Central memory CD8-positive, alpha-beta T cell (primary cell): ENCODE results near the gene BRD4.

ENCODE experiments used
- ATAC-seq: fragments of 150-1000 bp; cut with Tn5 transposase; replicated peaks from 2 replicates; pipeline ENCODE4 v1.10.0; 2022; ENCODE audit warnings: mild to moderate bottlenecking, moderate FRiP score, moderate number of reproducible peaks; ENCODE audit not compliant: poor library complexity, severe bottlenecking; ENCODE audit errors: extremely low read depth
- DNase-seq, 2 donors: peaks; one replicate each; pipeline ENCODE4 v3.0.0; 2021; ENCODE audit warnings: low spot score in 2 of 2
- H3K27ac Mint-ChIP-seq: one replicate; pipeline ENCODE4 v1.8.0; 2022; ENCODE audit warnings: low read depth, mild to moderate bottlenecking, moderate library complexity, mixed read lengths
- H3K27me3 Mint-ChIP-seq: one replicate; pipeline ENCODE4 v1.8.0; 2022; ENCODE audit warnings: mixed read lengths
- H3K36me3 Mint-ChIP-seq: one replicate; pipeline ENCODE4 v1.8.0; 2022; ENCODE audit warnings: mild to moderate bottlenecking, moderate library complexity, mixed read lengths; ENCODE audit not compliant: insufficient read depth
- H3K4me1 Mint-ChIP-seq: one replicate; pipeline ENCODE4 v1.8.0; 2022; ENCODE audit warnings: mixed read lengths
- H3K4me3 Mint-ChIP-seq: one replicate; pipeline ENCODE4 v1.8.0; 2022; ENCODE audit warnings: mild to moderate bottlenecking, moderate library complexity, mixed read lengths
- H3K9me3 Mint-ChIP-seq: one replicate; pipeline ENCODE4 v1.8.0; 2022; ENCODE audit warnings: mixed read lengths

Gene BRD4

DNA sequence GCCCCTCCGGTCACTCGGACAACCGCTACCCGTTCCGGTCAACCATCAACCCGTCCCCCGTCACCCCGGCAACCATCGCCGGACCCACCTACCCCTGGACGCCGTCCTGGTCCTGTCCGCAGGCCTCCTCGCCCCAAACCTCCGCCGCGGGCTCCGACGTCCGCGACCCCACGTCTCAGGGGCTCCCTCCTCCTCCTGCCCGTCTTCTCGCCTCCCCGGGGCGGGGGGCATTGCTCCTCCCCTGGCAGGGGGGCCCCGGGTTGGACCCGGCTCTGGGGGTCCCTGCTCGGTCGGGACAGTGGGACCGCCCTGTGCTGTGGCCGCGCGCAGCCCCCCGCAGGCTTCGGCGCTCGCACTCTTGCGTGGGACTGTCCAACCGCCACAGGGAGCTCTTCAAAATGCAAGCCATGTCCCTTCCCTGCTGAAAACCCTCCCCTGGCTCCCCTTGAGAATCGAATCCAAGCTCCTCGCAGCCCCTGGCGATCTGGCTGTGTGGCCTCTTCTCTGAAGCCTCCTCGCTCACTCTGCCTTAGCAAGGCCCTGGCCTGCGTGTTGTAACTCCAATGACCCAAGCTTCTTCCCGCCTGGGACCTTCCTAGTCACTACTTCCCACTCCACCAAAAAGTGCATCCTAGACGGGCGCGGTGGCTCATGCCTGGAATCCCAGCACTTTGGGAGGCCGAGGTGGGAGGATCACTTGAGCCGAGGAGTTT lies 108.5 kb downstream of the BRD4 start:
- DNase-seq: no peak
- Mint-ChIP-seq H3K4me1 (peaks cover 17% of the 10 kb centered on the region), H3K27ac (no peak overlapping the region), H3K9me3 (no peaks in the 10 kb centered on the region), H3K36me3 (peaks cover 2% of the 10 kb centered on the region), H3K4me3 (peak overlapping the region; percentile 78), H3K27me3 (peaks cover 63% of the 10 kb centered on the region)
- ATAC-seq: no peak

DNA sequence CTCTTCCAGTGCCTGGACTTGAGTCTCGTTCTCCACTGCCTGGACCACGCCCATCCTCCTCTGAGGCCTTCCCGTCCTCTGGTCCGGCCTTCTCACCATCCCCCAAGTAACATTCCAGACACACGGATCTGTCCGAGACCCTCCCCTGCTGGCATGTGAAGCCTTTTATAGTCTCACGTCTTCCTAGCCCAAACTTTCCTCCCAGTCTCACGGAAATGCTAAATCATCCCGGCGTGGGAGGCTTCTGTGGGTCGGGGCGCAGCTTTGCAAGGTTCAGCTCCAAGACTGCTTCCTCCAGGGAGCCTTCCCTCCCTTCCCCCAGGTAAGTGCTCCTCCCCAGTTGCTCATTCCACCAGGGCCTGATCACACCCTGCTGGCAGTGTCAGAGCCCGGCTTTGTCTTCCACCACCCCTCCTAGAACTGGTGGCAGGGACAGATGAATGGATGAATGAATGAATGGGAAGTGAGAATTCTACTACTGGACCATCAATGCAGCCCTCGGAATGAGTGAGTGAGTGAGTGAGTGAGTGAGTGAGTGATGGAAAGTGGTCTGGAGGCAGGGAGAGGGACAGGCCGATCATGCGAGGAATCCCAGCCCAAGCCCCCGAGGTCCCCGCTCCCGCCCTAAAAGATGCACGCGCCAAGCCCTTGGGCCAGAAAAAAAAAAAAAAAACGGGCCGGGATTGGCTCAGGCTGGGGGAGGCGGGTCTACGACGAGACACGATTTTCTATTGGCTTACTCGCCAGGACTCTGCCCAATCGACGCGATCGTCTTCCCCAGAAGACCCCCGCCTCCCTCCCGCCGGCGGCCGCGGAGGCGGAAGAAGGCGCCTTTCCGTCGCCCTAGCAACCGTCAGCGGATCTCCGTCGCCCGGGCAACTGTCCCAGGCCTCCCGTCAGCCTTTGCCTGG lies 109.3 kb downstream of the BRD4 start:
- Mint-ChIP-seq H3K4me3 (peak overlapping the region; percentile 78), H3K27ac (no peak overlapping the region), H3K27me3 (peaks cover 63% of the 10 kb centered on the region), H3K9me3 (no peaks in the 10 kb centered on the region), H3K4me1 (peaks cover 17% of the 10 kb centered on the region), H3K36me3 (peaks cover 2% of the 10 kb centered on the region)
- ATAC-seq: peak; percentile 90
- DNase-seq: peak; percentile 35 to 52

DNA sequence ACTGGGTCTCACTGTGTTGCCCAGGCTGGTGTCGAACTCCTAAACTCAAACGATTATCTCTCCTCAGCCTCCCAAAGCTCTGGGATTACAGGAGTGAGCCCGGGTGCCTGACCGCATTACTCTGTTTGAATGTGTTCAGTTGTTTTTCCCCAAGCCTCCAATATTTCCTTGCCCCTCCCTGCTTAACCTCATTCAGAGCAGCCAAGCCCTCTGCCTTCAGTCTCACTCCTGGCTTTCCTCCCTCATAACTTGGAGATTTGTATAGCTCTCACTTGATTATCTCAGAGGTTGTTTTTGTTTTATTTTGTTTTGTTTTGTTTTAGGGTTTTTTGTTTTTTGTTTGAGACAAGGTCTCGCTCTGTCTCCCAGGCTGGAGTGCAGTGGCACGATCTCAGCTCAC lies 111.5 kb downstream of the BRD4 start:
- Mint-ChIP-seq H3K36me3 (peaks cover 2% of the 10 kb centered on the region), H3K27me3 (peaks cover 53% of the 10 kb centered on the region), H3K9me3 (no peaks in the 10 kb centered on the region), H3K27ac (no peak overlapping the region), H3K4me1 (peaks cover 17% of the 10 kb centered on the region), H3K4me3 (no peak overlapping the region)
- DNase-seq: no peak
- no peak for ATAC-seq

DNA sequence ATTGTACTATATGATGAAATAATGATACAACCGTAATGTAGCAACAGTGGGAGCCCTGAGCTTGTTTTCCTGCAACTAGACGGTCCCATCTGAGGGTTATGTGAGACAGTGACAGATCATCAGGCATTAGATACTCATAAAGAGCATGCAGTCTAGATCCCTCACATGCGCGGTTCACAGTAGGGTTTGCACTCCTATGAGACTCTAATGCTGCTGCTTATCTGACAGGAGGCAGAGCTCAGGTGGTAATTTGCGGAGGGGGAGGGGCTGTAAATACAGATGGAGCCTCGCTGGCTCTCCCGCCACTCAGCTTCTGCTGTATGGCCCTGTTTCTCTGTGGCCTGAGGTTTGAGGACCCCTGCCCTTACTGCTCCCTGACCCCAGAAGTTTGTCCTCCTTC lies 113.8 kb downstream of the BRD4 start:
- Mint-ChIP-seq H3K27me3 (peaks cover 43% of the 10 kb centered on the region), H3K4me3 (no peak overlapping the region), H3K27ac (no peak overlapping the region), H3K4me1 (peaks cover 11% of the 10 kb centered on the region), H3K36me3 (peaks cover 1% of the 10 kb centered on the region), H3K9me3 (no peaks in the 10 kb centered on the region)
- no peak for ATAC-seq
- no peak for DNase-seq

DNA sequence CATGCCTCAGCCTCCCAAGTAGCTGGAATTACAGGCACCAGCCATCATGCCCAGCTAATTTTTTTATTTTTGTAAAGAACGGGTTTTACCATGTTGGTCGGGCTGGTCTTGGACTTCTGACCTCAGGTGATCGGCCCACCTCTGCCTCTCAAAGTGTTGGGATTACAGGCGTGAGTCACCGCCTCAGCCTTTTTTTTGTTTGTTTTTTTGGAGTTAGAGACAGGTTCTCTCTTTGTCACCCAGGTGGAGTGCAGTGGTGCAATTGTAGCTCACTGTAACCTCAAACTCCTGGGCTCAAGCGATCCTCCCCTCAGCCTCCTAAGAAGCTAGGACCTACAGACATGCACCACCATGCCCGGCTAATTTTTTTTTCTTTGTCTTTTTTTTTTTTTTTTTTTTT lies 116.0 kb downstream of the BRD4 start:
- Mint-ChIP-seq H3K27me3 (peaks cover 21% of the 10 kb centered on the region), H3K36me3 (peaks cover 1% of the 10 kb centered on the region), H3K4me3 (no peak overlapping the region), H3K27ac (no peak overlapping the region), H3K4me1 (no peaks in the 10 kb centered on the region), H3K9me3 (no peaks in the 10 kb centered on the region)
- DNase-seq (no peak), ATAC-seq (no peak)

DNA sequence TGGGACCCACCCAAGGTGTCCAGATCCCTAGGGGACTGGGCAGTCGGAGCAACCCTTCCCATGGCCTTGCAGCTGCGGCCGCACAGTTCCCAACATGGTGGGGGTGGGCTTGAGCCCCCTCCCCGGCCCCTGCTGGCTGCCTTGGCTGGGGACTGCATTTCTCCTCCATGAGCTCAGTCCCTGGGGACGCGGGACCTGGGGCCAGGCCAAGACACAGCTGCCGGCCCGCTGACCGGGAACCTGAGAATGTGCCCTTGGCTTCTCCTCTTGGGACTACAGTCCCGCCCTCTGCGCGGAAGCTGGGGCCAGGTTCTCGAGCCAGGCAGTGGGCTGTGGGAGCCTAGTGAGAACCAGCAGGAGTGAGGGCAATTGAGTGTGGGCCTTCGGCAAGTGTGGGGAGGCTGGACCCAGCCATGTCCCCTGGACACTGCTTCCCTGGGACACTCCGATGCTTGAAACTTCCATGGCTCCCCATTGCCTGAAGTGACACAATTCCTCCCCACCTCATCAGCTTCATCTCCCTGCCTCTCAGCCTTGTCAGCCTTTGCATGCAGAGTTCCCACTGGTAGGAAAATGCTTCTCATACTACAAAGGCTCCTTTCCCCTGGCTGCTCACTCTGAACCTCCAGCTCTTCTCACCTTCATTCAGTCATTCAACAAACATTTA lies 118.5 kb downstream of the BRD4 start:
- peaks cover 6% of the 10 kb centered on the region for H3K27me3 Mint-ChIP-seq

DNA sequence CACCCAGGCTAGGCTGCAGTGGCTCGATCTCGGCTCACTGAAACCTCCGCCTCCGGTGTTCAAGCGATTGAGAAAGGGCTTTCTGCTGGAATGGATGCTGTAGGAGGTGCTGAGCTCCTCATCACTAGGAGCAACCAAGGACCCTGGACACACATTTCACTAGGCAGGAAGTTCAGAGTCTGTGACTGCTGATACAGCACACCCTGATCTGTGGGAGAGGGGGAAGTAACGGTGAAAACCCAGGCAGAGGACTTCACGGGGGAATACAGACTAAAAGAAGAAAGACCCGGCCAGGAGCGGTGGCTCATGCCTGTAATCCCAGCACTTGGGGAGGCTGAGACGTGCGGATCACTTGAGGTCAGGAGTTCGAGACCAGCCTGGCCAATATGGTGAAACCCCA lies 119.6 kb downstream of the BRD4 start:
- DNase-seq (no peak), ATAC-seq (no peak)
- peaks cover 1% of the 10 kb centered on the region for H3K36me3 Mint-ChIP-seq
- H3K4me3 Mint-ChIP-seq: no peak overlapping the region
- no peaks in the 10 kb centered on the region for H3K9me3 Mint-ChIP-seq
- no peak overlapping the region for H3K27ac Mint-ChIP-seq
- peaks cover 11% of the 10 kb centered on the region for H3K27me3 Mint-ChIP-seq
- H3K4me1 Mint-ChIP-seq: no peaks in the 10 kb centered on the region

More for the DNA sequence above, 118.5 kb downstream of the BRD4 start:
- Mint-ChIP-seq H3K4me1 (no peaks in the 10 kb centered on the region), H3K9me3 (no peaks in the 10 kb centered on the region), H3K27ac (no peak overlapping the region), H3K4me3 (no peak overlapping the region), H3K36me3 (peaks cover 1% of the 10 kb centered on the region)
- ATAC-seq (no peak), DNase-seq (no peak)

DNA sequence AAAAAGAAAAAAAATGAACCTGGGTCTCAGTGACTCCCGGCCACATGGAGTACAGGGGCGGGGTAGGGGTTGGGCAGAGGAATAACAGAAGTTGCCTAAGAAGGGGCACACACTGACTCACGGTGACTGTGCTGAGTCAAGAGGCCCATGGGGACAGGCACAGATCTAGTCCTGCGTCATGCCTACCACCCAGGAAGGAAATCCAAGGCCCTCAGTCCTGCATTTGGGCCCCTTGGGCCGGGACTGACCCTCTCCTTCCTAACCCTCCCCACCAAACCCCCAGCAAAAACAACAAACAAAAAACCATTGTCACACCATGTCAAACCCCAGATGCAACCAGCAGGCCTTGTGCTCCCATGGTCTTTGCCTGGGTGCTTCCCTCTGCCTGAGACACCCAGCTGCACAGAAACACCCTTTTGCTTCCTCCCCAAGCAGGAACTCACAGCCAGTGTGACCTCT lies 122.0 kb downstream of the BRD4 start:
- H3K27me3 Mint-ChIP-seq: peaks cover 30% of the 10 kb centered on the region
- no peak overlapping the region for H3K4me3 Mint-ChIP-seq
- no peak overlapping the region for H3K27ac Mint-ChIP-seq
- DNase-seq: no peak
- no peaks in the 10 kb centered on the region for H3K9me3 Mint-ChIP-seq
- no peaks in the 10 kb centered on the region for H3K4me1 Mint-ChIP-seq
- ATAC-seq: no peak
- H3K36me3 Mint-ChIP-seq: peaks cover under 1% of the 10 kb centered on the region

DNA sequence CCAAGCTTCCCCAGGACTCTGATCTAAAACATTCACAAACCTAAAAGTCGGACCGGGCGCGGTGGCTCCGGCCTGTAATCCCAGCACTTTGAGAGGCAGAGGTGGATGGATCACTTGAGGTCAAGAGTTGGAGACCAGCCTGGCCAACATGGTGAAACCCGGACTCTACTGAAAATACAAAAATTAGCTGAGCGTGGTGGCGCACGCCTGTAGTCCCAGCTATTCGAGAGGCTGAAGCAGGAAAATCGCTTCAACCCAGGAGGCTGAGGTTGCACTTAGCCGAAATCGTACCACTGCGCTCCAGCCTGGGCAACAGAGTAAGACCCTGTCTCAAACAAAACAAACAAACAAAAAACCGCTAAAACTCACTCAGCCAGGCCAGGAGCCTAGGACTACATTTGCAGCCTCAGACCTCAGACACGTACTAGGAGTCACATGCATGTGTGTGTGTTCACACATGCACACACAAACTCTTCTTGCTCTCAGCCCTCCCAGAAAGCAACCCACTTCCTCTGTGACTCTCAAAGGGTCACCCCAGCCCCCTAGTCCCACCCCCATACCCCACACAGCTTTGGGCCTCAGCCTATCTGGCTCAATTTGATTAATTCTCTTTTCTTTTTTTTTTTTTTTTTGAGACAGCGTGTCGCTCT lies 130.8 kb downstream of the BRD4 start:
- peaks cover 8% of the 10 kb centered on the region for H3K4me1 Mint-ChIP-seq
- peaks cover 3% of the 10 kb centered on the region for H3K36me3 Mint-ChIP-seq
- H3K27me3 Mint-ChIP-seq: peaks cover 68% of the 10 kb centered on the region
- ATAC-seq (no peak), DNase-seq (no peak)
- no peak overlapping the region for H3K27ac Mint-ChIP-seq
- no peaks in the 10 kb centered on the region for H3K9me3 Mint-ChIP-seq
- peak overlapping the region; percentile 25 for H3K4me3 Mint-ChIP-seq

DNA sequence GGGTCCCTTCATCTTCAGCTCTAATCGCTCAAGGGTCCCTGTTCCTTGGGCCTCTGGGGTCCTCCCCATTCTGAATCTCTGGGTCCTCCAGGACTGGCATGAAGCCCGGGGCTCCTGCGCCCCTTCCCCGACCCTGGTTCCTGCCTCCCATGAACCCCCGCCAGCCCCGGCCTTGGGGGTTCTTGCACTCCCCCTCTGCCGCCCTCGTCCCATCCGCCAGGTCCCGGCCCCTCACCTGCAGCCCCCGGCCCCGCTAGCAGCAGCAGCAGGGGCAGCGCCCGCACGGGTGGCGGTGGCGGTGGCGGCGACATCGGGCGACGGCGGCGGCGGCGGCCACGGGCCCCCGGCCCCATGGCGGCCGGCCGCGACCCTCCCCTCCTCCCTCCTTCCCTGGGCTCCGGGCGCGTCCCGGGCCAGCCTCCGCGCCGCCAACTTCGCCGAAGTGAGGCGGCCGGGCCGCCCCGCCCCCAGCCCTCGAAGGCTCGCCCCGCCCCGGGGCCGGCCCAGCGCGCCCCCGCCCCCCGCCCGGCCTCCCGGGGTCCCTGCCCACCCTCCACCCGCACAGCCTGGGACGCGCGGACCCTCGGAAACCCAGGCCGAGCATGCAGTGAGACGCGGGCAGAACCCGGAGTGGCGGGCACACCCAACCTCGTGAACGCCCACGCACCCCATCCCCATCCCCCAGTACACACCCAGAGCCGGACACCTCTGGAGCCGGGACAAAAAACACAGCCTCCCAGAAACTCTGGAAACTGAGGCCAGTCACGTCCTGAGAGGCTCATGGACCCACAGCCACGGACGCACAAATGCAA lies 131.6 kb downstream of the BRD4 start, which contains the start of gene NOTCH3:
NOTCH3 (minus strand) TSS at position 443 of the 812 bp plus-strand sequence; CDS start at position 353, 90 bp downstream.
- peaks cover 3% of the 10 kb centered on the region for H3K36me3 Mint-ChIP-seq
- no peak within 1 kb of the TSS for H3K27ac Mint-ChIP-seq
- no peaks in the 10 kb centered on the region for H3K9me3 Mint-ChIP-seq
- peaks cover 67% of the 10 kb centered on the region for H3K27me3 Mint-ChIP-seq
- peak within 1 kb of the TSS; percentile 25 for H3K4me3 Mint-ChIP-seq
- H3K4me1 Mint-ChIP-seq: peaks cover 8% of the 10 kb centered on the region
- DNase-seq (no peak), ATAC-seq (no peak)

DNA sequence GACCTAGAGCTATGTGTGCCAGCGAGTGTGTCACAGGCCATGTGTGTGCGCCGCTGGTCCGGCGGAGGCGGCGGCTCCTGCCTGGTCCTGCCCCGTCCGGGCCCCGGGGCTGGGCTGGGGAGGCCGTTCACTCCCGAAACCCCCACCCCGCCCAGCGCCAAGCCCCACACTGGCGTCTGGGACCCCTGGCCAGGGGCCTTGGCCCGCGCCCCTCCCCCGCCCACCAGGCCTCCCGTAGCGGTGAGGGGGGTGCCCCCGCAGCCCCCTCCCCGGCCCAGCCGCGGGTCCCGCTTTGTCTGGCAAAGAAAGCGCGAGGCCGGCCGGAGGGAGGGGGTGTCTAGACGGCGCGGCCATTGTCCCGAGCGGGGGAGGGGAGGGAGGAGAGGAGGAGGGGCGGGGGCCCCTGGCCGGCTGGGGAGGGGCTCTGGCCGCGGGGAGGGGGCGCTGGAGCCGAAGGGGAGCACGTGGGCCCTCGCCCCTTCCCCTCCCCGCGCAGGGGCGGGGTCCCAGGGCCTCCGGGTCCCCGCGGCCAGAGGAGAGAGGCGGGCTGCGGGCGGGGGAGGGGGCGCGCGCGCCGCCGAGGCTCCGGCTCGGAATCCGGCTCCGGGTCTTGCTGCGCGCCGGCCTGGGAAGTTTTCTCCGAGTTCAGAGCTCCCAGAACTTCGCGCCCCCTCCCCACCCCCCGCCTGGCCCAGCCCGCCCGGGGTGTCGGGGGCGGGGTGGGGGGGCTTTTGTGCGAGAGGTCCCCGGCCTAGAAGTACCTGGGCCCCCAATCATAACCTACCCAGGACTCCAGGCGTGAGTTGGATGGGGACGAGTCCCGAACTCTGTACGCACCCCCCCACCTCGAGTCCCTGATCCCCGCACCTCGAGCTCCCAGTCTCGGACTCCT lies 132.4 kb downstream of the BRD4 start:
- H3K27ac Mint-ChIP-seq: no peak overlapping the region
- no peak for ATAC-seq
- peaks cover 67% of the 10 kb centered on the region for H3K27me3 Mint-ChIP-seq
- peaks cover 3% of the 10 kb centered on the region for H3K36me3 Mint-ChIP-seq
- peaks cover 8% of the 10 kb centered on the region for H3K4me1 Mint-ChIP-seq
- H3K9me3 Mint-ChIP-seq: no peaks in the 10 kb centered on the region
- peak overlapping the region; percentile 49 for H3K4me3 Mint-ChIP-seq
- DNase-seq: no peak
